Inferior parietal cortex (tissue), 1 donor: Measurements from ENCODE around the gene SRGAP1.
"Not testable (repeated sequence)": the region's sequence is repeated elsewhere in the genome, so short reads cannot be mapped to it uniquely, and the experiment has no call there.

Experiments
- DNase-seq: peaks from one replicate; pipeline ENCODE4 v3.0.0-alpha.2; 2016; ENCODE audit errors: extremely low spot score

The SRGAP1 gene

DNA sequence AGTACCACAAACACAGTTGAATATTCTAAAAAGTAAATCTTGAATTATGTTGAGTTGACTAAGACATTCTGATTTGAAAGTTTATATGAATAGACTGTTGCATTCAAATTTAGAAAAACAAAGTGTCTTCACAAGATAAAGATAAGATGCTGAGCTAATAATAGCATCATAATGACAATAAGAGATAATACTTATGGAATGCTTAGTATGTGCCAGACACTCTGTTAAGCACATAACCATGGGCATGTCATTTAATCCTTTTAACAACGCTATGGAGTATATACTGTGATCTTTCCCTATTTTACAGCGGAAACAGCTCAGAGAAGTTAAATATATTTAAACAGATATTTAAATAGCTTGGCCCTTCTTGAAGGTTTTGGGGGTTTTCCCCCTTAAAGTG, 163.4 kb downstream of the SRGAP1 start:
- DNase-seq = no peak

DNA sequence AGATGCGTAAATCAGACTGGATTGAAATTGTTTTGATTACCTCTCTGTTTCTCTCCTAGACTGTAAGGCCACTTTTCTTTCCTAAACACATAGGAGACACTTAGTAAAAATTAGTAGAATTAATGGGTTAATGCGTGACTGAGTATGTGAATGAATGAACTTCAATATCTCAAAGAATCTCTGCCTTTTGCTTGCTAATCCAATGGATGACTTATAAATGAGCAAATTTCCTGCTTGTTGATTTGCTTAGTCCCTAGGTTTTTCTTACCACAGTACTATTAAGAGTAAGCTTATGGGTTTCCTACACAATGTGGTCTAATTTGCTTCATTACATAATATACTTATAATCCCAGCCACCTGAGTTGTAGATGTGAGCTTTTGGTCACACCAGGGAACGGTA, 164.1 kb downstream of the SRGAP1 start:
- no peak for DNase-seq

- no peak for DNase-seq
These were observed 165.0 kb downstream of the SRGAP1 start for GRCh38 chr12:64009321-64010068.

- DNase-seq = no peak
These were observed 165.7 kb downstream of the SRGAP1 start for GRCh38 chr12:64010069-64010686.

GRCh38 chr12:64016521-64016920, 172.0 kb downstream of the SRGAP1 start:
- DNase-seq = no peak

DNA sequence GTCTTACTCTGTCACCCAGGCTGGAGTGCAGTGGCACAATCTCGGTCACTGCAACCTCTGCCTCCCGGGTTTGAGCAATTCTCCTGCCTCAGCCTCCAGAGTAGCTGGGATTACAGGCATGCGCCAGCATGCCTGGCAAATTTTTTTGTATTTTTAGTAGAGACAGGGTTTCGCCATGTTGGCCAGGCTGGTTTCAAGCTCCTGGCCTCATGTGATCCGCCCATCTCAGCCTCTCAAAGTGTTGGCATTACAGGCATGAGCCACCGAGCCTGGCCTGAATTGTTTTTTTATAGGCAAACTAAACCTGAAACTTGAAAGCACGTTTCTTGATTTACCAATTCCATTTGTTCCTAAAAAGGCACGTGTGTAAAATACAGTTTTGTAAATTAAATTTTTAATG, 173.6 kb downstream of the SRGAP1 start:
- DNase-seq = not testable (repeated sequence)

DNA sequence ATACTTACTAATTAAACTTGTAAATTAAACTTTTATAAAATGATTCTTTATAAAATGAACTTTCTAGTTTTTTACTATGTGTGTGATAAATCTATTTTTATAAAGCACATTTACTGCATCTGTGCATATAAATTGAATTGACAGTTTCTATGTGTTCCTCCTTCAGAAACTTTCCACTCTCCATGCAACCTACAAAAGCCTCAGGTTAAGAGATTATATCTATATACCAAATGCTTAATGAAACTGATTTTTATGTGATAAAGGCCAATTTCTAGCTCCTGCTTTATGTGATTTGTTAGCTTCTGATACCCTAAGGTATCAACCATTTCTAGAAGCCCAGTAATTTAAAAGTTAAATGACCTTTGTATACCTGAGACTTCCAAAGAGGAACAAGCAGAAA, 174.0 kb downstream of the SRGAP1 start:
- DNase-seq = no peak

DNA sequence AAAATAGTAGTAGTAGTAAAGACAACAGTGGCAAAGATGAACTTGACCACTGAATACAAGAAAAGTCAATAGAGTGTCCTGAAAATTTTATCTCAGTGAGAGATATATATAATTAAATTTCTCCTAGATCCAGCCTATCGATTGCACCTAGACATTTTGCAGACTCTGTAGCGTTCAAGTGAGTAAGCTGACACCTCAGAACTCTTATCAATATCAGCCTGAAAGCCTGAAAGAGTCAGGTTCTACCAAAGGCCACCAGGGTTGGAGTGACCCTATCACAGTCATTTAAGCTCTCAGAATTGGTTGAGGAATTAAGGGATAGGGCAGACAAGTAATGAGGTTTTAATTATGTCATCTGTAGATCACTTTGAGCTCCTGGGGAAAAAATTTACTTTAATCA, 174.6 kb downstream of the SRGAP1 start:
- no peak for DNase-seq

- DNase-seq = no peak
These were observed 175.2 kb downstream of the SRGAP1 start for GRCh38 chr12:64019654-64020053.

GRCh38 chr12:64025174-64025958, 180.9 kb downstream of the SRGAP1 start:
- no peak for DNase-seq

DNA sequence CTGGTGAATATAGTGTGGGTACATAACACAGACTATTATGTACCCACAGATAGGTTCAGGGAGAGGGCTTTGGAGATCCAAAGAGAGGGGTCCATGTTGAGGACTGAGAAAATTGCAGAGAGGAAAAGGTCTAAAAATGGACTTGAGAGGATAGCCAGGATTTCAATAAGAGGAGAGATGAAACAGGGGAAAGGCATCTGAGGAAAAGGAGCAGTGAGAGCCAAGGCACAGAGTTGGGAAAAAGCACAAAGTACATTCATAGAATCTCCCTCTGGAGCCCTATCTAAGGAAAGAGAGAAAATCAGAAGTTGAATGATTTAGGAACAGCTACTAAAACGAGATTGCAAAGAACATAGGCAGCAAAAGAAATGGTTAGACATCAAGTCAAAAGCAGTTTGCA, 182.8 kb downstream of the SRGAP1 start:
- DNase-seq = no peak

GRCh38 chr12:64028541-64028940, 184.0 kb downstream of the SRGAP1 start:
- no peak for DNase-seq

DNA sequence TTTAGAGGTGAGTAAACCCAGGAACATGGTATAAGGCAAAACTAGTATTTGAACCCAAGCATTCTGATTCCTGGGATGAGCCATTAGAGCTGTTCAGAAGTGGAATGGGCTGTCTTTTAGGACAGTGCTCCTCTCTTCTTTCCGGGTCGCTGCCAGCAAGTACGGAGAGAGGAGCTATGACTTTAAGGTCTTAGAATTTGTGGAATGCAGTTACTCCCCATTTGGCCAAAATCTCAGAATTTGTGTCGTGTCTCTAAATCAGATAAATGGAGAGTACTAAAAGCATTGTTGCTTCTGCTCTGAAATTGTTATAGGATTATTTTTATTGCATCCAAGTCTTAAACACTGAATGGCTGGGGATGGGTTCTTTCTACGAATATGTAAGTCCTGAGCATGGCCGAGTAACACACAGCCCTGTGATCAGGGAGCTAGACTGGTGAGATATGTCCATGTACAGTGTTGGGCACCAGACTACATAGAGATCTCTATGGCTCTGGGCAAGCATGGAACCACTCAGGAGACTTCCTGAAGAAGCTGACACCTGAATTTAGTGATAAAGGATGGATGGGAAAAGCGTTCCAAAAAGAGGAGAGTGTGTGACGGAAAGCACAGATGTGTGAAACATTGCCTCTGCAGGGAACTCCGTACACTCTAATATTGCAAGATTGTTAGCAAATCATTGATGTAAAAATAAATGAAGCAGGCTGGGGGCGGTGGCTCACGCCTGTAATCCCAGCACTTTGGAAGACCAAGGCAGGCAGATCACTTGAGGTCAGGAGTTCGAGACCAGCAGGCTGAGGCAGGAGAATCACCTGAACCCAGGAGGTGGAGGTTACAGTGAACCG, 184.7 kb downstream of the SRGAP1 start:
- no peak for DNase-seq

GRCh38 chr12:64030155-64030554, 185.7 kb downstream of the SRGAP1 start:
- DNase-seq = no peak

DNA sequence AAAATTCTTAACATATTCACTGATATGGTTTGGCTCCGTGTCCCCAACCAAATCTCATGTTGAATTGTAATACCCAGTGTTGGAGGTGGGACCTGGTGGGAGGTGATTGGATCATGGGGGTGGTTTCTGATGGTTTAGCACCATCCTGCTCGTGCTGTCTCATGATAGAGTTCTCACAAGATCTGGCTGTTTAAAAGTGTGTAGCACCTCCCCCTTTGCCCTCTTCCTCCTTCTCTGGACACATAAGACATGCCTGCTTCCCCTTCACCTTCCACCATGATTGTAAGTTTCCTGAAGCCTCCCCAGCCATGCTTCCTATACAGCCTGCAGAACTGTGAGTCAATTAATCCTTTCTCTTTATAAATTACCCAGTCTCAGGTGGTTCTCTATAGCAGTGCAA, 189.6 kb downstream of the SRGAP1 start:
- not testable (repeated sequence) for DNase-seq

DNA sequence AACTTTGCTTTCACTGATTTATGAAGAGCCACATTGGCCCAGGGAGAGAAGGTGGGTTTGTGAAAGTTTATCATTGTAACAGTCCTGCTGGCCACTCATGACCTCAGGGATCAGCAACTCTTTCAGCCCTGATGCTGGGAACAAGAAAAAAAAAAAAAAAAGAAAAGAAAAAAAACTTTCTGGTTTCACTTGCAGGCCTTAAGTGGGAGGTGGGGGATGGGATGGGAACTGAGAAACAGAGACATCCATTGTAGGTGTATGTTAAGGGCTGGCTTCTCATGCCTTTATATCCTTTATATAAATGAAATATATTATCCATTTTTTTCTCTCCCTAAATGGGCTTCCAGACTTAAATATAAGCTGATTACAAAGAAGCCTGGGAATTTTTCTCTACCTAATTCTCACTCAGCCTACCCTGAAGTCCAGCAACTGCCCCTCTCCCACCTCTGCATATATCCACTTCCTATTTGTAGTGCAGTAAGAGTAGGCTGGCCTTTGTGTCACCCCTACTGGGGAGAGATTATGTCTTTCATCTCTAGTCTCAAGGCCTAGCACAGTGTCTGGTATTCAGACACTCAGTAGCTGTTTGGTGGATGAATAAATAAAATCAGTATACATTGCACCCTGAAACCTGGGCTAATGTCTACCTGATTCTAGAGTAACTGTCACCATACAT, 190.5 kb downstream of the SRGAP1 start:
- no peak for DNase-seq

- DNase-seq = no peak
These were observed 191.9 kb downstream of the SRGAP1 start for GRCh38 chr12:64036414-64036813.

DNA sequence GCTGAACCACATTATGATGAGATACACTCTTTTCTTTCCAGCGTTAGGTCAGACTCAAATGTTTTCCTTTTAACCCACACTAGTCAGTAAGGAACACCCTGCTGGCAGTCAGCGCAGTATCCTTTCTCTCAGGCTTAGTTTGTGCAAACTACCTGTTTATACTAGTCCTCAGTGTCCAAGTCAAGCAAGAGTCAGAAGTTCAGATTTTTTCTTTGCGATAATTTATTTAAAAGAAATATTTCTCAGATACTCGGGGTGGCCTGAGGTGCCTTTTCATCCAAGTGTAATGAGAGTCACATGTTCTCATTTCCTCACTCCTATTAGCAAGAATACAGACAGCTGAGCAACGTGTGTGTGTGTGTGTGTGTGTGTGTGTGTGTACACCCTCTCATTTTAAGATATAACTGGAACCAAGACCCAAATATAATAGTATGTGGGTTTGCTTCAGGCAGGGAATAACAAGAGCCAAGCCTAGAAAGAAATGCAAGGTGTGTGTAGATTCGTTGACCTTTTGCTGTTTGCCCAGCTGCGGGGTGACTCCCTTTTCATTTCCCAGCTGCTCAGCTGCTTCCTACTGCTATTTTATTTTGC, 194.9 kb downstream of the SRGAP1 start:
- DNase-seq = no peak

DNA sequence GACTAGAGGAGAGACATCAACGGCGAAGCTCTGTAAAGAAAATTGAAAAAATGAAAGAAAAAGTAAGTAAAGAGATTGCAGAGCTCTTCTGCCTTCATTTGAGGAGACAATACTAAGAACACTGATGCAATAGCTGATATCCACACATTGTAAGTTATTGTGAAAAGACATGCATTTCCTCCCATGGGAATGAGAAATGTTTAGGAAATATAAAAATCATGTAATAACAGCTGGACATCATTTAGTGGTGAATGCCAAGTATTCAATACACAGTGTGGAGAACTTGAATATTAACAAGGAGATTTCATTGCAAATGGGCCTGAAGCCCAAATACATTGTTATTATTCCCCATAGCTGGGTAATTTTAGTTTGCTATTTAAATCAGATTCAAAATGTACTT, 198.4 kb downstream of the SRGAP1 start:
- DNase-seq = no peak

GRCh38 chr12:64044191-64044590, 199.7 kb downstream of the SRGAP1 start:
- DNase-seq = no peak

GRCh38 chr12:64051057-64051456, 206.6 kb downstream of the SRGAP1 start:
- no peak for DNase-seq
